ENCODE measurements around the gene ATG2B.

Gene ATG2B

DNA sequence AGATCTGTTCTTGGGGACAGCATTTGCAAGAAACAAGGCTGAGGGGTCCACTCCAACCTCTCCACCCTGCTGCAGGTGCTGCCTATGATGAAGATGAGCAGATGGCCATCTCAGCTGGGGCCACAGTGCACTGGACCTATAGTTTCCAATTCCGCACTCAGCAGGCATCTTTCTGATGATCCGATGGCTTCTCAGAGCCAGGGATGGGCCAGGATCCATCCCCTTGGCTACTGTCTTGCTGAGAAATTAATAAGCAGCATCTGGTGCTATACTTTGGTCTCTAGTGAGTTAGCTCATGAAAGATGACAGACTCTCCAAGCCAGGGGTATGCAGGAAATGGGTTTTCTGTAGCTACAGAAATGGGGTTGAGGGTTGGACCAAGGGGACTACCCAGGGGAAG is 125.5 kb downstream of the ATG2B start:
- Histone ChIP-seq H3K36me3 (ENCODE audit: control insufficient read depth in 2 of 2, insufficient read depth in 1 of 2, low read length in 2 of 2) (no peaks in the 10 kb centered on the region), H3K27ac (ENCODE audit: extremely low read depth, low read depth, low read length) (no peak overlapping the region), H3K9me3 (ENCODE audit: control insufficient read depth, insufficient read depth, low read depth, low read length) (no peaks in the 10 kb centered on the region), H3K4me1 (ENCODE audit: control insufficient read depth, insufficient read depth, low read length) (no peaks in the 10 kb centered on the region), H3K4me3 (ENCODE audit: low read depth, low read length) (no peak overlapping the region)
- TF ChIP-seq MZF1 (tag by site-specific recombination; IDR thresholded peaks at IDR 0.05; ENCODE audit: borderline replicate concordance), result no peak
- no peak for TF ChIP-seq ZNF837 (tag by site-specific recombination; IDR thresholded peaks at IDR 0.05)
- TF ChIP-seq ZFP37 (tag by site-specific recombination; IDR thresholded peaks at IDR 0.05), result no peak
- TF ChIP-seq, protein P1, sequence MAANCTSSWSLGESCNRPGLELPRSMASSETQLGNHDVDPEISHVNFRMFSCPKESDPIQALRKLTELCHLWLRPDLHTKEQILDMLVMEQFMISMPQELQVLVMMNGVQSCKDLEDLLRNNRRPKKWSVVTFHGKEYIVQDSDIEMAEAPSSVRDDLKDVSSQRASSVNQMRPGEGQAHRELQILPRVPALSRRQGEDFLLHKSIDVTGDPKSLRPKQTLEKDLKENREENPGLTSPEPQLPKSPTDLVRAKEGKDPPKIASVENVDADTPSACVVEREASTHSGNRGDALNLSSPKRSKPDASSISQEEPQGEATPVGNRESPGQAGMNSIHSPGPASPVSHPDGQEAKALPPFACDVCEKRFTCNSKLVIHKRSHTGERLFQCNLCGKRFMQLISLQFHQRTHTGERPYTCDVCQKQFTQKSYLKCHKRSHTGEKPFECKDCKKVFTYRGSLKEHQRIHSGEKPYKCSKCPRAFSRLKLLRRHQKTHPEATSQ (tag by site-specific recombination; IDR thresholded peaks at IDR 0.05), result no peak
- no peak for TF ChIP-seq ZNF302 (tag by site-specific recombination; IDR thresholded peaks at IDR 0.05; ENCODE audit: low read depth)
- TF ChIP-seq, protein P2, sequence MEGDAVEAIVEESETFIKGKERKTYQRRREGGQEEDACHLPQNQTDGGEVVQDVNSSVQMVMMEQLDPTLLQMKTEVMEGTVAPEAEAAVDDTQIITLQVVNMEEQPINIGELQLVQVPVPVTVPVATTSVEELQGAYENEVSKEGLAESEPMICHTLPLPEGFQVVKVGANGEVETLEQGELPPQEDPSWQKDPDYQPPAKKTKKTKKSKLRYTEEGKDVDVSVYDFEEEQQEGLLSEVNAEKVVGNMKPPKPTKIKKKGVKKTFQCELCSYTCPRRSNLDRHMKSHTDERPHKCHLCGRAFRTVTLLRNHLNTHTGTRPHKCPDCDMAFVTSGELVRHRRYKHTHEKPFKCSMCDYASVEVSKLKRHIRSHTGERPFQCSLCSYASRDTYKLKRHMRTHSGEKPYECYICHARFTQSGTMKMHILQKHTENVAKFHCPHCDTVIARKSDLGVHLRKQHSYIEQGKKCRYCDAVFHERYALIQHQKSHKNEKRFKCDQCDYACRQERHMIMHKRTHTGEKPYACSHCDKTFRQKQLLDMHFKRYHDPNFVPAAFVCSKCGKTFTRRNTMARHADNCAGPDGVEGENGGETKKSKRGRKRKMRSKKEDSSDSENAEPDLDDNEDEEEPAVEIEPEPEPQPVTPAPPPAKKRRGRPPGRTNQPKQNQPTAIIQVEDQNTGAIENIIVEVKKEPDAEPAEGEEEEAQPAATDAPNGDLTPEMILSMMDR (tag by site-specific recombination; IDR thresholded peaks at IDR 0.05), result no peak
- TF ChIP-seq YY1 (tag by site-specific recombination; IDR thresholded peaks at IDR 0.05), result no peak
- TF ChIP-seq ZNF354C (tag by site-specific recombination; IDR thresholded peaks at IDR 0.05; ENCODE audit: borderline replicate concordance, low read depth), result no peak
- TF ChIP-seq ZNF571 (tag by site-specific recombination; IDR thresholded peaks at IDR 0.05), result no peak
- TF ChIP-seq ZNF214 (tag by site-specific recombination; IDR thresholded peaks at IDR 0.05; ENCODE audit: borderline replicate concordance), result no peak
- no peak for TF ChIP-seq ZNF274 (IDR thresholded peaks at IDR 0.05; ENCODE audit: low read length)
- no peak for TF ChIP-seq ZNF274 (tag by site-specific recombination; IDR thresholded peaks at IDR 0.05; ENCODE audit: borderline replicate concordance)
- no peak for TF ChIP-seq ZNF658 (tag by site-specific recombination; IDR thresholded peaks at IDR 0.05)
- TF ChIP-seq ZEB2 (tag by site-specific recombination; IDR thresholded peaks at IDR 0.05), result no peak
- no peak for TF ChIP-seq TCF7L2 (IDR thresholded peaks at IDR 0.05; ENCODE audit: borderline replicate concordance, low read depth, low read length)
- no peak for TF ChIP-seq ZNF48 (tag by site-specific recombination; IDR thresholded peaks at IDR 0.05)
- TF ChIP-seq ZNF140 (tag by site-specific recombination; IDR thresholded peaks at IDR 0.05), result no peak
- POLR2A ChIA-PET, result no interaction called here
- CTCF ChIA-PET, result interaction anchor here (1.3 kb wide), 1 partner anchor 137 kb away, joined by 4 read pairs; no protein-coding TSS in a partner anchor

DNA sequence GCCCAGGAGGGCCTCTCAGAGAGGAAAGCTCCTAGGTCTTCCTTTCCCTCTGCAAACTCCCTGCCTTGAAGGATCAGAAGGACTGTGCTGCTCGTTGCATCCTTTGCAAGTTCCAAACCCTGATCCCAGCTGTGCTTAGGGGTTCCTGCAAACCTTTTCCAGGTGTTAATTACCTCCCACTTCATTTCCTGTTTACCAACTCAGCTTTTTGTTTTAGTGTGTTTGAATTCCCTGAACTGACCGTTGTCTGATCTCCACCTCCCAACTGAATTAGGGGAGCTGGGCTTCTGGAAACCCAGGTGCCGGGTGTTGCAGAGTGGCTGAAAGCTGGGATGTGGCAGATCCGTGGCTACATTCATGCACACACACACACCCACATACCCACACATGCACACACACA is 127.7 kb downstream of the ATG2B start:
- no peak overlapping the region for H3K4me3 ChIP-seq (ENCODE audit: low read depth, low read length)
- TF ChIP-seq ZNF514 (tag by site-specific recombination; IDR thresholded peaks at IDR 0.05) (no peak), ZXDB (tag by site-specific recombination; IDR thresholded peaks at IDR 0.05) (no peak), ZBTB8A (tag by site-specific recombination; IDR thresholded peaks at IDR 0.05) (no peak), ZNF585B (tag by site-specific recombination; IDR thresholded peaks at IDR 0.05) (no peak)
- no peaks in the 10 kb centered on the region for H3K4me1 ChIP-seq (ENCODE audit: control insufficient read depth, insufficient read depth, low read length)
- no peak overlapping the region for H3K27ac ChIP-seq (ENCODE audit: extremely low read depth, low read depth, low read length)
- POLR2A ChIA-PET, result no interaction called here
- H3K9me3 ChIP-seq (ENCODE audit: control insufficient read depth, insufficient read depth, low read depth, low read length), result no peaks in the 10 kb centered on the region
- CTCF ChIA-PET, result interaction anchor here (0.8 to 1.1 kb wide), 2 partner anchors 127 to 135 kb away, joined by 3 read pairs; no protein-coding TSS in a partner anchor
- H3K36me3 ChIP-seq (ENCODE audit: control insufficient read depth in 2 of 2, insufficient read depth in 1 of 2, low read length in 2 of 2), result no peaks in the 10 kb centered on the region

DNA sequence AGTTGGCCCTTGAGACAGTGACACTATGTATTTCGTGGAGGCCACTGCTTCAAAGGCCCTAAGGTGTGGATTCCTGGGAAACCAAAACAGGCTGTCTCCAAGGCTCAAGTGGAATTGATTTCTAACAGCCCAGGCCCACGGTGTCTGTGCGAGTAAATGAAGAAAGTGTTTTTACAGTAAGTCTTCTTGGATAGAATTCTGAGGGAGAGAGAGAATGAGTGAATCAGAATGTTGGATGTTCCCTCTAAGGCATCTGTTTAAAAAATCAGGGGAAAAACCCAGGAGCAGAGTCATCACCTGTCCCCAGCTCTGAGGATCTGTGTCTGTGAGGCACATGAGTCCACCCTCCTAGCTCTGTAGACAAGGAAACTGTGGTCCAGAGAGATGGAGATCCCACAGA is 129.5 kb downstream of the ATG2B start:
- Histone ChIP-seq H3K9me3 (ENCODE audit: control insufficient read depth, insufficient read depth, low read depth, low read length) (no peaks in the 10 kb centered on the region), H3K4me1 (ENCODE audit: control insufficient read depth, insufficient read depth, low read length) (no peaks in the 10 kb centered on the region), H3K27ac (ENCODE audit: extremely low read depth, low read depth, low read length) (no peak overlapping the region), H3K36me3 (ENCODE audit: control insufficient read depth in 2 of 2, insufficient read depth in 1 of 2, low read length in 2 of 2) (no peaks in the 10 kb centered on the region), H3K4me3 (ENCODE audit: low read depth, low read length) (no peak overlapping the region)
- POLR2A ChIA-PET, result no interaction called here
- CTCF ChIA-PET, result interaction anchor here (0.6 kb wide), 1 partner anchor 8 kb away, joined by 6 read pairs; no protein-coding TSS in a partner anchor
- TF ChIP-seq, protein P3, sequence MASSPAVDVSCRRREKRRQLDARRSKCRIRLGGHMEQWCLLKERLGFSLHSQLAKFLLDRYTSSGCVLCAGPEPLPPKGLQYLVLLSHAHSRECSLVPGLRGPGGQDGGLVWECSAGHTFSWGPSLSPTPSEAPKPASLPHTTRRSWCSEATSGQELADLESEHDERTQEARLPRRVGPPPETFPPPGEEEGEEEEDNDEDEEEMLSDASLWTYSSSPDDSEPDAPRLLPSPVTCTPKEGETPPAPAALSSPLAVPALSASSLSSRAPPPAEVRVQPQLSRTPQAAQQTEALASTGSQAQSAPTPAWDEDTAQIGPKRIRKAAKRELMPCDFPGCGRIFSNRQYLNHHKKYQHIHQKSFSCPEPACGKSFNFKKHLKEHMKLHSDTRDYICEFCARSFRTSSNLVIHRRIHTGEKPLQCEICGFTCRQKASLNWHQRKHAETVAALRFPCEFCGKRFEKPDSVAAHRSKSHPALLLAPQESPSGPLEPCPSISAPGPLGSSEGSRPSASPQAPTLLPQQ (tag by site-specific recombination; IDR thresholded peaks at IDR 0.05), result no peak
- TF ChIP-seq ZNF366 (tag by site-specific recombination; conservative IDR thresholded peaks at IDR 0.05) (no peak), SP2 (tag by site-specific recombination; IDR thresholded peaks at IDR 0.05) (no peak), ZFP37 (tag by site-specific recombination; IDR thresholded peaks at IDR 0.05) (no peak), SCRT1 (tag by site-specific recombination; IDR thresholded peaks at IDR 0.05; ENCODE audit: borderline replicate concordance) (no peak), ZNF76 (tag by site-specific recombination; IDR thresholded peaks at IDR 0.05; ENCODE audit: borderline replicate concordance, low read depth) (no peak), ZNF768 (tag by site-specific recombination; IDR thresholded peaks at IDR 0.05) (no peak), HOXD13 (CRISPR knock-in tag; IDR thresholded peaks at IDR 0.05; ENCODE audit: borderline replicate concordance) (no peak), ZNF510 (tag by site-specific recombination; IDR thresholded peaks at IDR 0.05; ENCODE audit: insufficient replicate concordance) (no peak), ZNF701 (tag by site-specific recombination; IDR thresholded peaks at IDR 0.05) (no peak)

Measured in HEK293 (cell line).